H4 (cell line): ENCODE data around the gene KRT6C. TPM values are rescaled to one million over a fixed set of nuclear protein-coding genes. Genes with fewer than 3 reads are reported as not detected.
"Not testable (repeated sequence)": the region's sequence is repeated elsewhere in the genome, so short reads cannot be mapped to it uniquely, and the experiment has no call there.

ENCODE experiments used
- DNase-seq: peaks from one replicate; pipeline ENCODE4 v3.0.0-alpha.2; 2015; ENCODE audit warnings: low spot score
- total RNA-seq: library from RNA; depleted of rRNA; stranded (reverse); fragments of >200 nt; shearing (Covaris generic); gene quantifications from 2 replicates; pipeline ENCODE4 v1.2.3, GENCODE V29; 2014; rRNA removed

The KRT6C gene
- not detected in 2 replicates for total RNA-seq

DNA sequence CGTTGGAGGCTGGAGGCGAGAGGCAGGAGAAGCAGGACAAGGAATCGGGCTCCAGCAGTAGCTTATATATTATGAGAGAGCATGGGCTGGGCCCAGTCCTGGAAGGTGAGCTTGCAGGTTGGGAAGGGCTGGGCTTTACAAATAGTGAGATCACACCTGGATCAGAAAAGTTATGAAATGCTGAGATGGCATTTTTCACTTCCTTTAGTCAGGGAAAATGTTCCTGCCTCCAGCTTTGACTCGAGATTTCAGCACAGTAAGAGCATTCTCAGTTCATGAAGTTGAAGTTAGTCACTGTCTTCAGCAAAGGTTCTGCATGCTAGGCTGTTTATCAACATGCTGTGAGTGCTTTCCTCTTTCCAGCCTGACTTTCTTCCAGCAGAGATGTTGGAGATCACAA is at the start of gene KRT6C:
KRT6C (minus strand) TSS at position 38 of the 400 bp plus-strand sequence. CDS start 68 bp downstream, outside the sequence.
- no peak for DNase-seq

DNA sequence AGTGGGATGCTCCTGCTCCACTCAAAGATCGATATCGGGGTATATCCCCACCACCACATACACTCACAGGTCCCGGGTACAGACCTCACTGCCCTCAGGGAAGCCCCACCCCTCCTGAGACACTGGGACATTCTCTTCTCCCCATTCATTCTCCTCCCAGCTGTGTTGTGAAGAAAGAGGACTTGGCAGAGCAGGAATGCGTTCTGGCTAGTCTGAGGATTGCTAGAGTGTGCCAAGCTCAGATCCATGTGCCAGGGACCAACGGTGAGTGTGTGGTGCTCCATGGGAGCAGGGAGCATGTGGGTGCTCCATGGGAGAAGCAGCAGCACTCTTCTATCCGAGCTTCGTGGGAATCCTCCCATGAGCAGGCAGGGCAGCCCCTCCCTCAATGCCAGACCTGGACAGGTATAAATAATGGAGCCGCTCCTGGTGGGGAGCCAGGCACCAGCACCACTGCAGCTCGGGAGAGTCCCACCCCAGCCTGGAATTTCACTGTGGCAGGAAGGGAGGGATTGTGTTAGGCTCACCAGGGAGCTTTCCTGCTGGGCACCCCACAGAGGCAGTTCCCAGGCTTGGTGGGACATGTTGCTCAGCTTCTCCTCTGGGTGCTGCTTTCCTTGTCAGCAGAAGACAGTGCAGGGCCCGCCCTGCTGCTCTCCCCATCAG is 48.9 kb upstream of the KRT6C start:
- no peak for DNase-seq

DNA sequence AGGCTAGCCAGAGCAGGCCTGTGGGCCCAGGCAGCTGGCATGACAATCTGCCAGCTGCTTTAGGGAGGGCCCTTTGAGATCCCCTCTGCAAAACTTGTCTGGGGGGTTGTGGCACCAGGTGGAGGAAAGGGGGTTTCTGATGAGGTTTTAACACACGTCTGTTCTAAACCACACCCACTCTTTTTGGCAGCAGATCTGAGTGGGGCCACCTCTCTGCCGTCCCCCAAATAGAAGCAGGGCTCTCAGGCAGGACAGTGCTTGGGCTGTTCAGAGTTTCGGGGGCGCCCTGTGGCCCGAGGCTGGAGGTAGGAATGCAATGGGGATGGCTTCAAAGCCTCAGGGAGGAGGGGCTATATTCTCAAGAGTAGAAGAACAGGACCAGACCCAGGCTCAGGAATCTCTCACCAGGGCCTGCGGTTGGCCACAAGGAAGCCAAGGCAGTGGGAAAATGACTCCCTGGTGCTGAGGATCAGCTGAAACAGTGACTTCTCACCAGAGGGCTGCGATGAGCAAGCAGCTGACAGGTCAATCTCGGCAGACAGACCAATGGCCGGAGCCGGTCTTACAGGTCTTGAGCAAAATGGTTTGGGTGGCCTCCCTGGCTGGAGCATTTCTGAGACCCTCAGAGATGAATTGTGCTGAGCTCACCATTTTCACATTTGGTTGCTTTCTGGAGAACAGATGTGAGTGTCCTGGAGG is 48.1 kb upstream of the KRT6C start:
- DNase-seq, result peak; percentile 29

DNA sequence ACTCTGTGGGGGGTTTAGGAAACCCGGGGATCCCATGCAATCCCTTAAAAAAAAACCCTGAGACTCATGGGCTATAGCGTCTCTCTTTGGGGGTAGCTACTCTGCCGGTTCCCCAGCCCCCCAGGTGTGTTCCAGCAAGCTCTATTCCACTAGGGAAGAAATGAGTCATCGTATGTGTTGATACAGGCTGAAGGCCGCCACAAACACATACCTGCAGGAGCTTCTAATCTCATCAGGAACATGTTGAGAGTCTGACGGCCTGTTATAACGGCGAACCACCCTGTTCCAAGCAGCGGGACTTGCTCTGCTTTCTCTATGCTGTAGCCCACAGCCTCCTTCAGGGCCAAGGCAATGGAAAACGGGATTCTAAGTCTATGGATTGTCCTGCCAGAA is 47.6 kb upstream of the KRT6C start:
- DNase-seq, result peak; percentile 65

DNA sequence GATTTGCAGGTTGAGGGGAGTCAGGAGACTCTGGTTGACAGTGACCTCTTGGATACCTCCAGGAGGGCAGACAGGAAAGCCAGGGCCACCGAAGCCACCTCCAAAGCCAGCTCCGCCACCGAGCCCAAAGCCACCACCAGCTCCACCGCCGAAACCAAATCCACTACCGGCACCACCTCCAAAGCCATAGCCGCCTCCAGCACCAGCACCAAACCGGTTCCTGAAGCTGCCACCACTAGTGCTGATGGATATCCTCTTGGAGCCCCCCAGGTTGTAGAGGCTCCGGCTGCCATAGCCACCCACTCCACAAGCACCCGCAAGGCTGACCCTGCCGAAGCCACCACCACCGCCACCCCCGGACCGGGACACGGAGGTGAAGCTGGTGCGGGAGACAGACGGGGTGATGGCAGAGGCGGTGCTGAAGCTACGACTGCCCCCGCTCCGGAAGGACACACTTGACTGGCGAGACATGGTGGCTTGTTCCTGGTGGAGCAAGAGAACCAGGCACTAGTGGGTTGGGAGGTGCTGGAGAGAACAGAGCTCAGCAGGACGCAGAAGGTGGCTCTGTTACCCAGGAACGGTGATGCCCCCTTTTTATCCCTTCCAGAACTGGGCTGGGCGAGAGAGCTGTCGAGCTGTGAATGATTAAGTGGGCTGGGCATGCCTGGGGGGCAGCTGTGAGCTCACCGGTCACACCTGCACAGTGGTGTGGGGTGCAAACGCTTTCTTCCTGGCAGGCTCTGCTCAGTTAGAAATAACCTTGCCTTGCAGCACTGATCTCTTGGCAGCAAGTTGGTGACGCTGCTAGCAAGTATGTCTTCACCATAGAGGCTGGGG is 46.4 kb upstream of the KRT6C start, which contains the start of gene KRT5:
KRT5 (minus strand) TSS at position 569 of the 837 bp plus-strand sequence; CDS start at position 471, 98 bp downstream.
- no peak for DNase-seq

DNA sequence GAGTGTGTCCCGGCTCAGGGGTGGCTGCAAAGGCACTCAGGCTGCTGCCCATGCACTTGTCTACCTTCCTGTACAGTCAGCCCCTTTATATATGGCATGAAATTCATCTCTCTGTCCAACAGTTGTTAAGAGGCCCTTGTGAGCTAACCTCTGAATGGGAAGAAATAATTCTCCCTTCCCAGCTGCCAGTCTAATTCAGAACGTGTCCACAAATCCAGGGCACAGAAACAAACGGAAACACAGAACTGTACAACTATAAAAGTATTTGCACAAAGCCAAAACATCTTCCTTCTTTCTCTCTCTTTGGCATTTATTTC is 45.7 kb upstream of the KRT6C start:
- no peak for DNase-seq

DNA sequence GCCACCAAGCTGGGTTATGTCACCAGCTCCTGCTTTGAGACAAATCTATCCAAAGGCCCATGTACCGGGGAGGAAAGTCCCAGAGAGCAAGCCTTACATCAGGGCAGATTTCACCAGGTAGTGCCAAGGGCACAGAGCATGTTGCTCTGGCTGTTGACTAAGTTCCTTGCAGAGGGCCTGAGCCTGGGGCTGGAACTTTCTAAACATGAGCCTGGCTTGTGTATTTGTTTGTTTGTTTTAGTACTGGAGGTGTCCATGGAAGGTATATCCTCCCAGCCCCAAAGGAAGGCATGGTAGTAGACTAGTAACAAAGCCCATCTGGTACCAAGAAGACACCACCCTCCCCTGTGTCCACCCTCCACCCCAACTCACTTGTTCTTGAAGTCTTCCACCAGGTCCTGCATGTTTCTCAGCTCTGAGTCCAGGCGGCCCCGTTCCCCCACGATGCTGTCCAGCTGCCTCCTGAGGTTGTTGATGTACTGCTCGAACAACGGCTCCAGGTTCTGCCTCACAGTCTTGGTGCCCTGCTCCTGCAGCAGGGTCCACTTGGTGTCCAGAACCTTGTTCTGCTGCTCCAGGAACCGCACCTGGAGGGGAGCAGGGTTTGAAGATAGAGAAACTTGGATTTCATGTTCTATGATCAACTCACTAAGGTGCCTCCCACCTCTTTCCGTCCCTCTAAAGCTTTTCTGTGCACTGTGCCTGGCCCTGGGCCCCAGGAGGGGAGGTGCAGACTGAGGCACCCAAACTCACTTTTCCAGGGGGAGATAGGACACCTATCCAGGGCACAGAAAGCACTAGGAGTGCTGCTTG is 45.2 kb upstream of the KRT6C start:
- no peak for DNase-seq

DNA sequence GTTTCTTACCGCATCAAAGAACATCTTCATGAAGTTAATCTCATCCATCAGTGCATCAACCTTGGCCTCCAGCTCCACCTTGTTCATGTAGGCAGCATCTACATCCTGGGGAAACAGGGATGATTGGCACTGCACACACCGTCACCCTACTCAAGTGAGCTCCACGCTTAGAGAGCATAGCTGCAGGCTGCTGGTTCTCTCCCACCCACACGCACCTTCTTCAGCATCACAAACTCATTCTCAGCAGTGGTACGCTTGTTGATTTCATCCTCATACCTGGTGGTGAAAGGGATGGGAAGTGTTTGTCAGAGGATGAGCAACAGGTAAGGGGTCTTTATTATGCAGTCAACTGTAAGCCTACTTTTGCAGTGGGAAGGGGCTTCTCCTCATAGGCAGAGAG is 44.3 kb upstream of the KRT6C start:
- DNase-seq, result no peak

DNA sequence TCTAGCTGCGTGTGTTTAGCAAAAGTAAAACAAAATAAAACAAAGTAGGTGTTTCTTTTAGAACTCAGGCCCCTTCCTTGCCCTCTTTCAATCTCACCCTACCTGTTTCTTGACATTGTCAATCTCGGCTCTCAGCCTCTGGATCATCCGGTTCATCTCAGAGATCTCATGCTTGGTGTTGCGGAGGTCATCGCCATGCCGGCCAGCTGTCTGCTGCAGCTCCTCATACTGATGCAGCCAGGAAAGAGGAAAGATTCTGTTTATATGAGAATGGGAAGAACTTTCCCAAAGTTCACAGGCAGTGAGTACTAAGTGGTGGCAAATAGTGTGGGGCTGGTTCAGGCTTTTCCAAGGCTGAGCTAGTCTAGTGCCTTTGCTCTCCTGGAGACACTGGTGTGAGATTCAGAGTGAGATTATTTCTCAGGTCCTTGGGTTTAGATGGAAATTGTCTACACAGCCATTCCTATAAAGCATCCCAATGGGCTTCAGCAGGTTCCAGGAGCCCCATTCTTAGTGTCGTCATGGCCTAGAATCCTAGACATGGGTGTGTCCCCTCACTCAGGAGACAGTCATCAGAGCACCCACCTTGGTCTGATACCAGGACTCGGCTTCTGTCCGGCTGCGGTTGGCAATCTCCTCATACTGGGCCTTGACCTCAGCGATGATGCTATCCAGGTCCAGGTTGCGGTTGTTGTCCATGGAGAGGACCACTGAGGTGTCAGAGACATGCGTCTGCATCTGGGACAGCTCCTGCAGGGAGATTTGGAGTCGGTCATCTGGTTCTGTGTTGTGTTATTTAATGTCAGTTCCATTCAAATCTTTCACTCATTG is 43.6 kb upstream of the KRT6C start:
- no peak for DNase-seq

DNA sequence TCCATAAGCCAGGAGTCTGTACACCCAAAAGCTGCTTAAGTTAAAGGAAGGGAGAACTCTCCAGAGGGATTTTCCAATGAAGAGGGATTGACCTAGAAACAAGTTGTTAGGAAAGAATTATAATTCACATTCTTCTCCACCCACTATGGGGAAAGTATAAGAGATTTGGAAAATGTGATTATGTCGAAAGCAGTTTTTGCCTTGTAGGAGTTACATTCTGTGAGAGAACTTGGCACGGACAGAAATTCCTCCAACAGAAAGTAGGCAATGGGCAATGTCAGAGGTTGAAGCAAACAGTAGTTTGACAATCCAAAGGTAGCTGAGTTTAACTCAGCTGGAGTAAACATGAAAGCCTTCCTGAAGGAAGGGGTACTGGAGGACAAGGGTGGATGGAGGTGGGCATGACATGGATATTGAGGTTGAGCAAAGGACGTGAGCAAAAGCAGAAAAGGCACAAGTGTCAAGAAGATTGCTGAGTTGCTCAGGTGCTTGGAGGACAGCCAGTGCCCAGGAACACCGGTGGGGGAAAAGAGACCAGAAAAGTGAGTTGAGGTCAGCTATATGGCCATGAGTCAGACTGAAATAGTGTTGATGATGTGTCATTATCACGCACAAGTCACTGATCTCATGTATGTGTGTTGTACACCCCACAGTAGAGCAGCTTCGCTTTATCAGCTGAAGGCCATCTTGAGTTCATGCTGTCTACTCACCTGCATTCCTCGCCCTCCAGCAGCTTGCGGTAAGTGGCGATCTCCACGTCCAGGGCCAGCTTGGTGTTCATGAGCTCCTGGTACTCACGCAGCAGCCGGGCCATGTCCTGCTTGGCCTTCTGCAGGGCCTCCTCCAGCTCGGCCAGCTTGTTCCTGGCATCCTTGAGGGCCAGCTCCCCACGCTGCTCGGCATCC is 42.6 kb upstream of the KRT6C start:
- no peak for DNase-seq

DNA sequence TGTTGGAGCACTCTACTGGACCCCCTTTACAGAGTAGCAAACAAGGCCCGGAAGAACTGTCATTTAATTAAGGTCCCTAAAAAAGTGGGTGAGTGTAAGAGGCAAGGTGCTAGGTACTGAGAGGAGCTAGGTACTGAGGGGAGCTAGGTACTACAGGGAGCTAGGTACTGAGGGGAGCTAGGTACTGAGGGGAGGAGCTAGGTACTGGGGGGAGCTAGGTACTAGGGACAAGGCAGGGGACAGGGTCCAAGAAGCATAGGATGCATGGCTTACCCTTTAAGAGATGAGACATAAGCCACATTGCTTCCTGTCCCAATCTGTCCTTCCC is 41.7 kb upstream of the KRT6C start:
- DNase-seq, result no peak

DNA sequence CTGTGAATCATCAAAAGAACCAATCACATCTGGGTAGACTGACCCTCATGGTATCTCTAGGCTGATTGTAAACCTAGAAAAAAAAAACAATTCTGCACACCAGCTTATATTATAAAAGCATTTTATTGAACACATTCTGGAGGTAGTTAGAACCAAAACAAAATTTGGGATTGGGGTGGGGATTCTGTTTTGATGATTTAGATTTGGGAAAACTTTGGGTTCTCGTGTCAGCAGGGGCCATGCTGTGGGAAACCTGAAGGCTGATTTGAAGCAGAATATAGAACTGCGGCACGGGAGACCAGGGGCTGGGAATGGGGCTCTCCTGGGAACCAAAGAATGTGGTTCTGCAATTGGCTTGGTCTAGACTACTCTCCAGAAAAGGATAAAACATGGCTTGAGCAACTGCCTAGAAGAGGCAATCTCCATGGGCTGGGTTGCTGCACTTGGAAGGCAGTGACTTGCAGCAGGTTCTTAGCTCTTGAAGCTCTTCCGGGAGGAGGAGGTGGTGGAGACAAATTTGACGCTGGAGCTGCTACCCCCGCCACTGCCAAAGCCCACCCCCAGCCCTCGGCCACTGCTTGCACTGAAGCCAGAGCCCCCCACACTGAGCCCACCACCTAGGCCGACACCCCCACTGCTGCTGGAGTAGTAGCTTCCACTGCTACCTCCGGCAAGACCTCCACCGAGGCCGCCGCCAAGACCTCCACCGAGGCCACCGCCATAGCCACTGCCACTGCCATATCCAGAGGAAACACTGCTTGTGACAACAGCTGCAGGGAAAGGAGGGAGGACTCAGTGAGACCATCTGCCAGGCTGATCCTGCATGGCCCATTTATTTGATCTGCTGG is 41.1 kb upstream of the KRT6C start:
- no peak for DNase-seq

DNA sequence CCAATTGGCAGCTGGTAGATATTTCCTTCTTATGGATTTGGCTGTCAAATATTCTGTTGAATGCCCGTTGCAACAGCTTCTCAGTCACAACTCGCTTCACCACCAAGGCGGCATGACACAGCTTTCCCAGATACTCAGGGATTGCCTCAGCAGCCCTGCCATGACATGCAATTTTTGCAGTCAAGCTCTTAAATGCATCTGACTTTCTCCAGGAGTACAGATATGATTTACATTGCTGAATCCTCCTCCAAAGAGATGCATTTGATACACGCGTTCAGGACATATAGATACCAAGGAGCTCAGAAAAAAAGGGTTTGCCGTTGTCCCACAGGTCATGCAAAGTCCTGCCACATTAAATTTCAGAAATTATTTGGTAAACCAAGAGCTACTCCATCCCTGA is 40.1 kb upstream of the KRT6C start:
- no peak for DNase-seq

DNA sequence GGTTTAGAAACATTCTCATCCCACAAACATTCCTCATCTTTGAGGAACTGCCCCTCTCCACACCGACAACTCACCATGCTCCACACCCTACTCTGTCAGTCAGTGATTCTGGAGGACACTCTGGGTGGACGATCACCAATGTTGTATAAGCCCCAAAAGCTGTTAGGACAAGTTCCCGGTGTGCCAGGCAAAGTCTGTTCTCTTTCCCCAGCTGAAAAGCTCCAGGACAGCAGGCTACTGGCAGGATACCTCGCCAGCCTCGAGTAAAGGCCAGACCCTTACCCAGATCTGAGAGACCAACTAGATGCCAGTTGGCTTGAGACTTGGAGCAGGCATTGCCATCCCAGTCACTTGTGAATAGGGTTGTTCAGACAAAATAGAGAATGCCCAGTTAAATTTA is 34.6 kb upstream of the KRT6C start:
- DNase-seq, result no peak

DNA sequence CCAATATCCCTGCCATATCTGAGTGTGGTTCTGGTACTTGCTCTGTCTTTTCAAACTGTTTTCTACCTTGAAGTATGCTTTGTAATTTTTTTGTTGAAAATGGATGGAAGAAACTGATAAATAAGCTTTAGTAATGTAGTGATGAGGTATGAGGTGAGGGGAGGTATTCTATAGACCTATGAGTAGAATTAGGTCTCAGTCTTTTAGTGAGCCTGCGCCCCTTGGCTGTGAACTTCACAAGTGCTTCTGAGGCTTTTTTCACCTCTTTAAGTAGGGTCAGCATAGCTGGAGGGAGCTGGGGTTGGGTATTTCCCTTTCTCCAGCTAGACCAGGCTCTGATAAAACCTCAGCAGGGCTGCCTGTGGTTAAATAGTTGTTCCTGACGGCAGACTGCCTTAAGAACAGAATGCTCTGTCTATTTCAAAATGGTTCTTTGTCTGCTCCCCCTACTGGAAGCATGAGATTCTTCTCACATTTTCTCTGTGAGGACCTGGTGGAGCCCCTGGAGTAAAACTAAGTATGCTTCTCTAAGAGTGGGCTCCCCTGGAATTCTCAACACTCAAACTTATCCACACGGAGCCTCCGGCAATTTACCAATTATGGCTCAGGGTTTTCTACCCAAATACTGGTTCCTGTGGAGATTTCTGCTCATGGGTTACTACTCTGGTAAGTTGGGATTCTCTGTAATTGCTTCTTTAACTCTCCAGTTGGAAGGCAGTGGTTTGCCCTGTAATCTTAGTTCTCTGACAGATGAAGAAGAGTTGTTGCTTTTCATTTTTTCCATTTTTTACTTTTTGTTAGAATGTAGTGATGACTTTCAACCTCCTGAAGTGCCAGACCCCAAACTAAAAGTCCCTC is 33.5 kb upstream of the KRT6C start:
- peak; percentile 67 for DNase-seq

DNA sequence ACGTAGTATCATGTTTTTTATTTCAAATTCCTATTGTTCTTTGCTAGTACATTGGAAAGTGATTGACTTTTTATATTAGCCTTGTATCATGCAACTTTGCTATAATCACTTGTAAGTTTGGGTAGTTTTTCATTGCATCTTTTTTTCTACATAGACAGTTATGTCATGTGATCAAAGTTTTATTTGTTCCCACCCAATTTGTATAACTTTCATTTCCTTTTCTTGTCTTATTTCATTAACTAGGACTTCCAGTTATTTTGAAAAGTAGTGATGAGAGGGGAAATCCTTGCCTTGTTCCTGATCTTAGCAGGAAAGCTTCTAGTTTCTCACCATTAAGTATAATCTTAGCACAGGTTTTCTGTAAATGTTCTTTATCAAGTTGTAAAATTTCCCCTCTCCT is 29.3 kb upstream of the KRT6C start:
- no peak for DNase-seq

DNA sequence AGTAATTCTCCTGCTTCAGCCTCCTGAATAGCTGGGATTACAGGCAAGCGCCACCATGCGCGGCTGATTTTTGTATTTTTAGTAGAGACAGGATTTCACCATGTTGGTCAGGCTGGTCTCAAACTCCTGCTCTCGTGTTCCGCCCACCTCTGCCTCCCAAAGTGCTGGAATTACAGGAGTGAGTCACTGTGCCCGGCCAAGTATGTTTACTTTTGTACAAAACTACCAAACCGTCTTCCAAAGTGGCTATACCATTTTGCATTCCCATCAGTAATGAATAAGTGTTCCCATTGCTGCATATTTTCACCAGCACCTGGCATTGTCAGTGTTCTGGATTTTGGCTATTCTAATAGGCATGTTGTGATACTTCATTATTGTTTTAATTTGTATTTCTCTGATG is 27.9 kb upstream of the KRT6C start:
- DNase-seq, result peak; percentile 55

DNA sequence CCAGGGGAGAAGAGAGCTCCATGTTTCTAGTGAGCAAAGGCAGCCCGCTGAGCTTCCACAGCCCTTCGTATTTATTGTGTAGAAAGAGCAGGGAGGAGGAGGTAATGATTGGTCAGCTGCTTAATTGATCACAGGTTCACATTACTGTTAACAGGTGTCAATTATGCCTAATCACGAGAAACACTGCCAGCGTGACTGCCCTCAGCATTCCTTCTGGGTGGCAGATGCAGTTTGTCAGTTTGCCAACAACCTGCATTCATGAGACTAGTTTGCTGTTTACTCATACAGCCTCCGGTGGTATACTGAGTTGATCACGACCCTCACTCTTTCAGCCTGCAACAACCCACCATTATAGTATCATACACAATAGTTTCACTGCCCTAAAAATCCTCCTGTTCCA is 27.0 kb upstream of the KRT6C start:
- DNase-seq, result not testable (repeated sequence)
